Common myeloid progenitor, CD34-positive (primary cell): ENCODE measurements around the gene KATNIP.

ENCODE experiments used
- CTCF ChIA-PET: fragments of 350-600 bp; sonication (Branson Sonifier 250); formaldehyde crosslinking; loops from one replicate; lab custom pipeline; 2021; ENCODE audit warnings: antibody characterized with exemption; lab: Charles Lee
- POLR2A ChIA-PET: fragments of 350-600 bp; sonication (Branson Sonifier 250); formaldehyde crosslinking; loops from one replicate; lab custom pipeline; 2021; ENCODE audit warnings: antibody characterized with exemption; lab: Charles Lee
- DNase-seq, 3 donors: peaks; one replicate each; pipeline versions ENCODE4 v3.0.0 to v3.0.0-alpha.2; 2013
- H3K27ac ChIP-seq, 2 experiments: 1 replicate in 1 of 2; 2 replicates in 1 of 2; pipeline ENCODE4 v1.7.0; 2013; ENCODE audit warnings: inconsistent platforms in 2 of 2, low read length in 2 of 2, mild to moderate bottlenecking in 2 of 2, low read depth in 1 of 2, moderate library complexity in 1 of 2; ENCODE audit not compliant: severe bottlenecking in 2 of 2, insufficient read depth in 1 of 2, poor library complexity in 1 of 2
- H3K27me3 ChIP-seq, 5 experiments: replicated peaks in 2 of 5; 1 replicate in 3 of 5; 2 replicates in 2 of 5; pipeline versions ENCODE4 v1.6.1 to v1.7.0; 2013; ENCODE audit warnings: low read length in 4 of 5, mild to moderate bottlenecking in 2 of 5, moderate library complexity in 2 of 5, inconsistent platforms in 1 of 5; ENCODE audit not compliant: insufficient read depth in 5 of 5, control insufficient read depth in 4 of 5
- H3K36me3 ChIP-seq, 4 experiments: 1 replicate in 2 of 4; 2 replicates in 2 of 4; pipeline versions ENCODE4 v1.6.1 to v1.7.0; 2013; ENCODE audit warnings: low read length in 3 of 4, control low read depth in 1 of 4, mild to moderate bottlenecking in 1 of 4; ENCODE audit not compliant: control insufficient read depth in 4 of 4, insufficient read depth in 4 of 4
- H3K4me1 ChIP-seq, 4 experiments: 1 replicate in 3 of 4; 2 replicates in 1 of 4; pipeline versions ENCODE4 v1.6.1 to v1.7.1; 2013; ENCODE audit warnings: low read length in 3 of 4, mild to moderate bottlenecking in 3 of 4, control low read depth in 1 of 4, inconsistent platforms in 1 of 4, moderate library complexity in 1 of 4; ENCODE audit not compliant: control insufficient read depth in 4 of 4, insufficient read depth in 4 of 4; ENCODE audit errors: control extremely low read depth in 1 of 4
- H3K4me3 ChIP-seq, 7 experiments: 1 replicate in 4 of 7; 2 replicates in 3 of 7; pipeline versions ENCODE4 v1.5.1 to v1.7.0; 2013; ENCODE audit warnings: mild to moderate bottlenecking in 7 of 7, low read length in 6 of 7, moderate library complexity in 6 of 7, inconsistent platforms in 2 of 7, low read depth in 2 of 7, control low read depth in 1 of 7; ENCODE audit not compliant: insufficient read depth in 4 of 7, control insufficient read depth in 1 of 7; ENCODE audit errors: extremely low read depth in 1 of 7
- H3K9me3 ChIP-seq, 5 experiments: 1 replicate in 4 of 5; 2 replicates in 1 of 5; pipeline versions ENCODE4 v1.6.1 to v1.7.1; 2013; ENCODE audit warnings: low read length in 4 of 5, mild to moderate bottlenecking in 2 of 5, inconsistent platforms in 1 of 5, low read depth in 1 of 5, moderate library complexity in 1 of 5; ENCODE audit not compliant: control insufficient read depth in 4 of 5, insufficient read depth in 2 of 5; ENCODE audit errors: control extremely low read depth in 1 of 5
- WGBS: methylation state at CpG from one replicate; pipeline ENCODE4 v1.1.5; 2013; ENCODE audit not compliant: insufficient coverage; 5-methylcytosine and 5-hydroxymethylcytosine counted together

Gene KATNIP

DNA sequence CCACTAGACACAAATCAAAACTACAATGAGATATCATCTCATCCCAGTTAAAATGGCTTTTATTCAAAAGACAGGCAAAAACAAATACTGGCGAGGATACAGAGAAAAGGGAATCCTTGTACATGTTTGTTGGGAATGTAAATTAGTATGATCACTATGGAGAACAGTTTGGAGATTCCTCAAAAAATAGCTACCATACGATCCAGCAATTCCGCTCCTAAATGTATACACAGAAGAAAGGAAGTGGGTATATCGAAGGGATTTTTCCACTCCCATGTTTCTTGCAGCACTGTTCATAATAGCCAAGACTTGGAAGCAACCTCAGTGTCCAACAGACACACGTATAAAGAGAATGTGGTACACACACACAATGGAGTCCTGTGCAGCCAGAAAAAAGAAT, 35.3 kb downstream of the KATNIP start:
- ChIA-PET POLR2A (no interaction called here), CTCF (no interaction called here)
- peaks cover 0 to 6% (median 0%) of the 10 kb centered on the region in 4 experiments for H3K4me1 ChIP-seq
- no peak for DNase-seq
- H3K9me3 ChIP-seq, result peaks cover 0 to 11% (median 3%) of the 10 kb centered on the region in 5 experiments
- WGBS, result 96% methylated on average over 4 of the region's 5 CpGs
- H3K36me3 ChIP-seq, result peaks cover 0 to 11% (median 6%) of the 10 kb centered on the region in 4 experiments
- H3K4me3 ChIP-seq, result no peak overlapping the region
- no peak overlapping the region for H3K27ac ChIP-seq
- H3K27me3 ChIP-seq, result no peaks in the 10 kb centered on the region

DNA sequence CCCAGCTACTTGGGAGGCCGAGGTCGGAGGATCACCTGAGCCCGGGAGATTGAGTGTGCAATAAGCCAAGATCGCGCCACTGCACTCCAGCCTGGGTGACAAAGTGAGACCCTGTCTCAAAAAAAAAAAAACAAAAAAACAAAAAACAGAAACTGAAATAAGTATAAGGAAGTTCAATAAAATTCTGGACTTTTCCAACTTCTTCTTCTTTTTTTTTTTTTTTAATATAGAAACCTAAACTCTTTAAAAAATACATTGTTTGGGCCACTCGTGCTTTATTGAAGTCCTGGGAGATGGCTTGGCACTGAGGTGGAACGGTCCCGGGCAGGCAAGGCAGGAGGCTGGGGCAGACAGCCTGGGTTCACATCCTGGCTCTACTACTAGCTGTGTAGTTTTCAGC, 36.8 kb downstream of the KATNIP start:
- no peak overlapping the region for H3K4me3 ChIP-seq
- 94% methylated on average over 2 of the region's 8 CpGs for WGBS
- CTCF ChIA-PET, result no interaction called here
- no peak overlapping the region for H3K27ac ChIP-seq
- peaks cover 0 to 11% (median 3%) of the 10 kb centered on the region in 5 experiments for H3K9me3 ChIP-seq
- peaks cover 0 to 6% (median 0%) of the 10 kb centered on the region in 4 experiments for H3K4me1 ChIP-seq
- POLR2A ChIA-PET, result no interaction called here
- peaks cover 0 to 11% (median 5%) of the 10 kb centered on the region in 4 experiments for H3K36me3 ChIP-seq
- H3K27me3 ChIP-seq, result no peaks in the 10 kb centered on the region
- DNase-seq, result no peak

DNA sequence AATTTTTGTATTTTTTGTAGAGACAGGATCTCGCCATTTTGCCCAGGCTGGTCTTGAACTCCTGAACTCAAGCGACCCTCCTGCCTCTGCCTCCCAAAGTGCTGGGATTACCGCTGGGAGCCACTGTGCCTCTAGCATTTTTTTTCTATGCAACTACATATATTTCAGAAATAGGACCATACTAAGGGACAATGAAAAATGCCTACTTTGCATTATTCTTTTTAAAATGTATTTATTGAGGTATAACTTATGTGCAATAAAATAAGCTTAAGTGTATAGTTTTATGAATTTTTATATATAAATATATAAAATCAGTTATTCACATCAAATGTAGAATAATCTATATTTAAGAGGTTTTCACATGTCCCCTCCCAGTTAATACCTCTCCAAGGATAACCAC, 38.1 kb downstream of the KATNIP start:
- Histone ChIP-seq H3K36me3 (peaks cover 0 to 9% (median 5%) of the 10 kb centered on the region in 4 experiments), H3K27ac (no peak overlapping the region), H3K4me3 (no peak overlapping the region), H3K27me3 (no peaks in the 10 kb centered on the region), H3K4me1 (no peaks in the 10 kb centered on the region), H3K9me3 (peaks cover 0 to 11% (median 3%) of the 10 kb centered on the region in 5 experiments)
- POLR2A ChIA-PET, result interaction anchor here (0.6 kb wide), 1 partner anchor 42 kb away, joined by 3 read pairs; no protein-coding TSS in a partner anchor
- CTCF ChIA-PET, result no interaction called here
- WGBS, result 94% methylated on average over 3 of the region's 3 CpGs
- no peak for DNase-seq

DNA sequence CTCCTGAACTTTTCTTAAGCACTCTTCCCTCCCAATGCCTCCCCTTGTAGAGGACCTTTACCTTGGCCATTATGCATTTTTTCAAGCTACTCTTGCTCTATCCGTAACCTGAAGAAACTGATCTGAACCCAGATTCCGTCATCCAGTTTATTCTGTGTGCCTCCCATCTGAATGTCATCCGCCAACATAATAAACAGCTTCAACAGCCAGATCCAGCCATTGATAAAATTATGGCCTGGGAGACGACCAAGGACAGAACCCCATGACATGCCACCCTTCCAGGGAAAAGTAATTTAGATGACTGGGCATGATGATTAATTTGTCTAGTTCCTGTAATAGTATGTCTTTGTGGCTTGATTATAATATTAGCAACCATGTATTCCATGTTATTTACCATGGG, 41.9 kb downstream of the KATNIP start:
- POLR2A ChIA-PET, result interaction anchor here (0.6 kb wide), 1 partner anchor 17 kb away, joined by 5 read pairs; no protein-coding TSS in a partner anchor
- CTCF ChIA-PET, result interaction anchor here (1.6 kb wide), 1 partner anchor 9 kb away, joined by 5 read pairs; no protein-coding TSS in a partner anchor
- WGBS, result 100% methylated on average over 1 of the region's 4 CpGs

DNA sequence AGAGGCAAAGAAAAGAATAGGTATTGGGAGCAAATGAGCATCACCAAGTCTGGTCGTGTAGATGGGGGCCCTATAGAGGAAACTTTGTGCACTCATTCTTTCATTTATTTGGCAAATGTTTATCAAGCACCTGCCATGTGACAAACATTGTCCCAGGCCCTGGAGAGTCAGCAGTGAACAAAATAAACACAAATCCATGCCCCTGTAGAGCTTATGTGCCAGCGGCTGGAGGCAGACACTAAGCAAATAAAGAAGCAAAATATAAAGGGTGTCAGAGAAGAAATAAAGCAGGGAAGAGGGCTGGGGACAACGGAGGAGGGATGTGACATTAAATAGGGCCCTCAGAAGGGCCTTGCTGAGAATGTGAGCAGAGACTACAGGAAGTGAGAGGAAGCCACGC, 45.5 kb downstream of the KATNIP start:
- WGBS, result 100% methylated on average over 2 of the region's 4 CpGs
- DNase-seq, result no peak
- Histone ChIP-seq H3K9me3 (no peaks in the 10 kb centered on the region), H3K27me3 (no peaks in the 10 kb centered on the region), H3K4me3 (no peak overlapping the region), H3K4me1 (no peaks in the 10 kb centered on the region), H3K36me3 (peaks cover 0 to 3% (median 0%) of the 10 kb centered on the region in 4 experiments), H3K27ac (no peak overlapping the region)
- ChIA-PET POLR2A (no interaction called here), CTCF (no interaction called here)

More for the DNA sequence above, 41.9 kb downstream of the KATNIP start:
- Histone ChIP-seq H3K27ac (no peak overlapping the region), H3K9me3 (peaks cover 0 to 5% (median 3%) of the 10 kb centered on the region in 5 experiments), H3K4me1 (no peaks in the 10 kb centered on the region), H3K36me3 (peaks cover 0 to 3% (median 0%) of the 10 kb centered on the region in 4 experiments), H3K27me3 (no peaks in the 10 kb centered on the region), H3K4me3 (no peak overlapping the region)
- DNase-seq, result no peak

DNA sequence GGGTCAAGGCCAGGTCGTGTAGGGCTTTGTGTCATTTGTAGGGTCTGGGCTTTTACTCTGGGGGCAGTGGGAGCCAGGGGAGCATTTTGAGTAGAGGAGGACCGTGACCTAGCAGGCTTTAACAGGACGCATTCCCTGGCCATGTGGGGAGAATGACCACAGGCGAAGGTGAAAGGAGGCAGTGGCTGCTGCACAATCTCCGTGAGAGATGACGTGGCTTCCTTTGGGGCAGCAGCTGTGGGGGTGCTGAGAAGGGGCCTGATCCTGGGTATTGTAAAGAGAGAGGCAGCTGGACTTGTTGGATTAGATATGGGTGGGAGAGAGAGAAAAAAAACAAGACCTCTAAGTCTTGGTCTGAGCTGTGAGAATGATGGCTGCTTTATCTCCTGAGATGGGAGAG, 46.0 kb downstream of the KATNIP start:
- Histone ChIP-seq H3K4me3 (no peak overlapping the region), H3K27ac (no peak overlapping the region), H3K36me3 (peaks cover 0 to 3% (median 0%) of the 10 kb centered on the region in 4 experiments), H3K4me1 (no peaks in the 10 kb centered on the region), H3K9me3 (no peaks in the 10 kb centered on the region), H3K27me3 (no peaks in the 10 kb centered on the region)
- POLR2A ChIA-PET, result no interaction called here
- WGBS, result 99% methylated on average over 6 of the region's 6 CpGs
- DNase-seq, result no peak
- CTCF ChIA-PET, result no interaction called here

DNA sequence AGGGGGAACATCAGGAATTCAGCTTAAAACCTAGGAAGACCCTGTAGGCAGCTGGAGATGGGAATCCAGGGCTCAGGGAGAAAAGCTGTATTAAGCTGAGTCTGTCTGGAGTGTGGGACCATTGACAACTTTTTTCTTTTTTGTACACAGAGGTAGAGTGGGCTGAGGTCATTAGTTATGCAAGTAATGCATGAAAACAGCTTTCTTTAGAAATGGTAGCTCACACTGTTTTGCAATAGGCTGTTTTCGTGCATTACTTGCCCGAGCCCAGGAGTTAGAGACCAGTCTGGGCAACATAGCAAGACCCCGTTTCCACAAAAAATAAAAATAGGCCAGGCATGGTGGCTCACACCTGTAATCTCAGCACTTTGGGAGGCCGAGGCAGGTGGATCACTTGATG, 46.5 kb downstream of the KATNIP start:
- DNase-seq, result no peak
- Histone ChIP-seq H3K9me3 (no peaks in the 10 kb centered on the region), H3K27me3 (no peaks in the 10 kb centered on the region), H3K4me1 (no peaks in the 10 kb centered on the region), H3K36me3 (peaks cover 0 to 3% (median 0%) of the 10 kb centered on the region in 4 experiments), H3K27ac (no peak overlapping the region), H3K4me3 (no peak overlapping the region)
- ChIA-PET POLR2A (no interaction called here), CTCF (no interaction called here)
- 100% methylated on average over 3 of the region's 4 CpGs for WGBS
